ENCODE measurements around the gene CAPN9.
A peak's percentile ranks its signal among the peaks of the same experiment; 100 is the strongest.
"Not testable (repeated sequence)": the region's sequence is repeated elsewhere in the genome, so short reads cannot be mapped to it uniquely, and the experiment has no call there.

CAPN9 gene

GRCh38 chr1:230713138-230713537 lies 34.0 kb upstream of the CAPN9 start:
- no peak overlapping the region for H3K27ac ChIP-seq (ENCODE audit: low read length)
- no peaks in the 10 kb centered on the region for H3K9me3 ChIP-seq (ENCODE audit: control insufficient read depth in 1 of 2, low read length in 2 of 2)
- peaks cover 0 to 16% of the 10 kb centered on the region in 2 donors for H3K4me1 ChIP-seq (ENCODE audit: control insufficient read depth in 1 of 2, insufficient read depth in 2 of 2, low read length in 2 of 2)
- H3K36me3 ChIP-seq (ENCODE audit: control insufficient read depth in 1 of 2, insufficient read depth in 2 of 2, low read length in 2 of 2), result no peaks in the 10 kb centered on the region
- H3K27me3 ChIP-seq (ENCODE audit: low read depth, low read length), result no peaks in the 10 kb centered on the region
- no peak overlapping the region for H3K4me3 ChIP-seq (ENCODE audit: low read depth in 1 of 2, low read length in 2 of 2)

GRCh38 chr1:230713547-230713914 lies 33.7 kb upstream of the CAPN9 start:
- H3K4me3 ChIP-seq (ENCODE audit: low read depth in 1 of 2, low read length in 2 of 2), result peak overlapping the region in 1 of 2 donors; percentile 48
- no peaks in the 10 kb centered on the region for H3K27me3 ChIP-seq (ENCODE audit: low read depth, low read length)
- H3K36me3 ChIP-seq (ENCODE audit: control insufficient read depth in 1 of 2, insufficient read depth in 2 of 2, low read length in 2 of 2), result no peaks in the 10 kb centered on the region
- no peak overlapping the region for H3K27ac ChIP-seq (ENCODE audit: low read length)
- H3K9me3 ChIP-seq (ENCODE audit: control insufficient read depth in 1 of 2, low read length in 2 of 2), result no peaks in the 10 kb centered on the region
- peaks cover 0 to 16% of the 10 kb centered on the region in 2 donors for H3K4me1 ChIP-seq (ENCODE audit: control insufficient read depth in 1 of 2, insufficient read depth in 2 of 2, low read length in 2 of 2)

- peaks cover 0 to 16% of the 10 kb centered on the region in 2 donors for H3K4me1 ChIP-seq (ENCODE audit: control insufficient read depth in 1 of 2, insufficient read depth in 2 of 2, low read length in 2 of 2)
These were observed 33.0 kb upstream of the CAPN9 start, which contains the start of gene AGT for GRCh38 chr1:230713915-230714764. Gene AGT, minus strand, starts transcription at chr1:230714122. Its CDS starts 3,299 bp downstream, at chr1:230710823.

GRCh38 chr1:230715510-230715909 lies 31.7 kb upstream of the CAPN9 start:
- Histone ChIP-seq H3K27me3 (ENCODE audit: low read depth, low read length) (no peaks in the 10 kb centered on the region), H3K27ac (ENCODE audit: low read length) (no peak overlapping the region), H3K4me1 (ENCODE audit: control insufficient read depth in 1 of 2, insufficient read depth in 2 of 2, low read length in 2 of 2) (peaks cover 0 to 16% of the 10 kb centered on the region in 2 donors), H3K9me3 (ENCODE audit: control insufficient read depth in 1 of 2, low read length in 2 of 2) (no peaks in the 10 kb centered on the region), H3K36me3 (ENCODE audit: control insufficient read depth in 1 of 2, insufficient read depth in 2 of 2, low read length in 2 of 2) (no peaks in the 10 kb centered on the region), H3K4me3 (ENCODE audit: low read depth in 1 of 2, low read length in 2 of 2) (no peak overlapping the region)

More at GRCh38 chr1:230713915-230714764, 33.0 kb upstream of the CAPN9 start, which contains the start of gene AGT:
- no peaks in the 10 kb centered on the region for H3K27me3 ChIP-seq (ENCODE audit: low read depth, low read length)
- no peaks in the 10 kb centered on the region for H3K36me3 ChIP-seq (ENCODE audit: control insufficient read depth in 1 of 2, insufficient read depth in 2 of 2, low read length in 2 of 2)
- no peak within 1 kb of the TSS for H3K27ac ChIP-seq (ENCODE audit: low read length)
- H3K4me3 ChIP-seq (ENCODE audit: low read depth in 1 of 2, low read length in 2 of 2), result peak within 1 kb of the TSS; percentile 26 to 48
- no peaks in the 10 kb centered on the region for H3K9me3 ChIP-seq (ENCODE audit: control insufficient read depth in 1 of 2, low read length in 2 of 2)

GRCh38 chr1:230716453-230716852 lies 30.7 kb upstream of the CAPN9 start:
- H3K27me3 ChIP-seq (ENCODE audit: low read depth, low read length); H3K27ac ChIP-seq (ENCODE audit: low read length); H3K36me3 ChIP-seq (ENCODE audit: control insufficient read depth in 1 of 2, insufficient read depth in 2 of 2, low read length in 2 of 2); H3K4me3 ChIP-seq (ENCODE audit: low read depth in 1 of 2, low read length in 2 of 2); H3K9me3 ChIP-seq (ENCODE audit: control insufficient read depth in 1 of 2, low read length in 2 of 2): not testable (repeated sequence)
- H3K4me1 ChIP-seq (ENCODE audit: control insufficient read depth in 1 of 2, insufficient read depth in 2 of 2, low read length in 2 of 2), result peaks cover 0 to 16% of the 10 kb centered on the region in 2 donors

GRCh38 chr1:230717251-230717650 lies 29.9 kb upstream of the CAPN9 start:
- H3K9me3 ChIP-seq (ENCODE audit: control insufficient read depth in 1 of 2, low read length in 2 of 2), result no peaks in the 10 kb centered on the region
- no peaks in the 10 kb centered on the region for H3K36me3 ChIP-seq (ENCODE audit: control insufficient read depth in 1 of 2, insufficient read depth in 2 of 2, low read length in 2 of 2)
- peaks cover 0 to 16% of the 10 kb centered on the region in 2 donors for H3K4me1 ChIP-seq (ENCODE audit: control insufficient read depth in 1 of 2, insufficient read depth in 2 of 2, low read length in 2 of 2)
- no peaks in the 10 kb centered on the region for H3K27me3 ChIP-seq (ENCODE audit: low read depth, low read length)
- H3K27ac ChIP-seq (ENCODE audit: low read length), result no peak overlapping the region
- H3K4me3 ChIP-seq (ENCODE audit: low read depth in 1 of 2, low read length in 2 of 2), result no peak overlapping the region

GRCh38 chr1:230721849-230722522 lies 25.2 kb upstream of the CAPN9 start:
- H3K4me3 ChIP-seq (ENCODE audit: low read depth in 1 of 2, low read length in 2 of 2); H3K9me3 ChIP-seq (ENCODE audit: control insufficient read depth in 1 of 2, low read length in 2 of 2); H3K27me3 ChIP-seq (ENCODE audit: low read depth, low read length); H3K4me1 ChIP-seq (ENCODE audit: control insufficient read depth in 1 of 2, insufficient read depth in 2 of 2, low read length in 2 of 2); H3K27ac ChIP-seq (ENCODE audit: low read length); H3K36me3 ChIP-seq (ENCODE audit: control insufficient read depth in 1 of 2, insufficient read depth in 2 of 2, low read length in 2 of 2): not testable (repeated sequence)

GRCh38 chr1:230725256-230726012 lies 21.8 kb upstream of the CAPN9 start:
- H3K27ac ChIP-seq (ENCODE audit: low read length), result no peak overlapping the region
- no peak overlapping the region for H3K4me3 ChIP-seq (ENCODE audit: low read depth in 1 of 2, low read length in 2 of 2)
- H3K9me3 ChIP-seq (ENCODE audit: control insufficient read depth in 1 of 2, low read length in 2 of 2), result no peaks in the 10 kb centered on the region
- no peaks in the 10 kb centered on the region for H3K4me1 ChIP-seq (ENCODE audit: control insufficient read depth in 1 of 2, insufficient read depth in 2 of 2, low read length in 2 of 2)
- H3K36me3 ChIP-seq (ENCODE audit: control insufficient read depth in 1 of 2, insufficient read depth in 2 of 2, low read length in 2 of 2), result no peaks in the 10 kb centered on the region
- H3K27me3 ChIP-seq (ENCODE audit: low read depth, low read length), result no peaks in the 10 kb centered on the region

GRCh38 chr1:230728710-230729392 lies 18.3 kb upstream of the CAPN9 start:
- Histone ChIP-seq H3K27me3 (ENCODE audit: low read depth, low read length) (no peaks in the 10 kb centered on the region), H3K9me3 (ENCODE audit: control insufficient read depth in 1 of 2, low read length in 2 of 2) (no peaks in the 10 kb centered on the region), H3K4me1 (ENCODE audit: control insufficient read depth in 1 of 2, insufficient read depth in 2 of 2, low read length in 2 of 2) (peaks cover 0 to 3% of the 10 kb centered on the region in 2 donors), H3K36me3 (ENCODE audit: control insufficient read depth in 1 of 2, insufficient read depth in 2 of 2, low read length in 2 of 2) (no peaks in the 10 kb centered on the region), H3K4me3 (ENCODE audit: low read depth in 1 of 2, low read length in 2 of 2) (no peak overlapping the region), H3K27ac (ENCODE audit: low read length) (peak overlapping the region; percentile 26)

- Histone ChIP-seq H3K4me1 (ENCODE audit: control insufficient read depth in 1 of 2, insufficient read depth in 2 of 2, low read length in 2 of 2) (peaks cover 0 to 3% of the 10 kb centered on the region in 2 donors), H3K4me3 (ENCODE audit: low read depth in 1 of 2, low read length in 2 of 2) (no peak overlapping the region), H3K27me3 (ENCODE audit: low read depth, low read length) (no peaks in the 10 kb centered on the region), H3K9me3 (ENCODE audit: control insufficient read depth in 1 of 2, low read length in 2 of 2) (no peaks in the 10 kb centered on the region), H3K27ac (ENCODE audit: low read length) (no peak overlapping the region), H3K36me3 (ENCODE audit: control insufficient read depth in 1 of 2, insufficient read depth in 2 of 2, low read length in 2 of 2) (no peaks in the 10 kb centered on the region)
These were observed 16.2 kb upstream of the CAPN9 start for GRCh38 chr1:230730977-230731376.
